ENCODE measurements around the gene DMD.

Gene DMD

GRCh38 chrX:32489125-32489524 lies 722.2 kb downstream of the DMD start:
- no peak for DNase-seq (ENCODE audit: low spot score)

GRCh38 chrX:32483534-32484136 lies 727.7 kb downstream of the DMD start:
- DNase-seq (ENCODE audit: low spot score), result peak; percentile 17

- no peak for DNase-seq (ENCODE audit: low spot score)
These were observed 731.3 kb downstream of the DMD start for GRCh38 chrX:32480019-32480418.

- DNase-seq (ENCODE audit: low spot score), result no peak
These were observed 739.0 kb downstream of the DMD start for GRCh38 chrX:32472364-32472763.

GRCh38 chrX:32455704-32456103 lies 755.6 kb downstream of the DMD start:
- no peak for DNase-seq (ENCODE audit: low spot score)

GRCh38 chrX:32451954-32452695 lies 759.2 kb downstream of the DMD start:
- no peak for DNase-seq (ENCODE audit: low spot score)

GRCh38 chrX:32448945-32449344 lies 762.4 kb downstream of the DMD start:
- no peak for DNase-seq (ENCODE audit: low spot score)

GRCh38 chrX:32448320-32448719 lies 763.0 kb downstream of the DMD start:
- DNase-seq (ENCODE audit: low spot score), result no peak

- no peak for DNase-seq (ENCODE audit: low spot score)
These were observed 763.7 kb downstream of the DMD start for GRCh38 chrX:32447640-32448039.

- DNase-seq (ENCODE audit: low spot score), result no peak
These were observed 767.5 kb downstream of the DMD start for GRCh38 chrX:32443841-32444240.

GRCh38 chrX:32421266-32421665 lies 790.1 kb downstream of the DMD start:
- no peak for DNase-seq (ENCODE audit: low spot score)

- no peak for DNase-seq (ENCODE audit: low spot score)
These were observed 803.0 kb downstream of the DMD start for GRCh38 chrX:32408389-32408788.

- DNase-seq (ENCODE audit: low spot score), result no peak
These were observed 813.7 kb downstream of the DMD start for GRCh38 chrX:32397562-32398216.

GRCh38 chrX:32395878-32396277 lies 815.5 kb downstream of the DMD start:
- DNase-seq (ENCODE audit: low spot score), result peak; percentile 1

GRCh38 chrX:32392655-32393054 lies 818.7 kb downstream of the DMD start:
- DNase-seq (ENCODE audit: low spot score), result no peak

- no peak for DNase-seq (ENCODE audit: low spot score)
These were observed 840.7 kb downstream of the DMD start for GRCh38 chrX:32370456-32371205.

GRCh38 chrX:32293962-32294700 lies 917.2 kb downstream of the DMD start:
- no peak for DNase-seq (ENCODE audit: low spot score)

GRCh38 chrX:32289356-32289755 lies 922.0 kb downstream of the DMD start:
- no peak for DNase-seq (ENCODE audit: low spot score)

- DNase-seq (ENCODE audit: low spot score), result no peak
These were observed 929.5 kb downstream of the DMD start for GRCh38 chrX:32281853-32282252.

GRCh38 chrX:32280921-32281320 lies 930.4 kb downstream of the DMD start:
- no peak for DNase-seq (ENCODE audit: low spot score)

GRCh38 chrX:32280489-32280888 lies 930.9 kb downstream of the DMD start:
- DNase-seq (ENCODE audit: low spot score), result no peak

- DNase-seq (ENCODE audit: low spot score), result no peak
These were observed 935.2 kb downstream of the DMD start for GRCh38 chrX:32276153-32276552.
